KOPT-K1 (cell line): Measurements from ENCODE around the gene PRKRA.
"Not testable (repeated sequence)": the region's sequence is repeated elsewhere in the genome, so short reads cannot be mapped to it uniquely, and the experiment has no call there.

Source experiments
- H3K27ac ChIP-seq: fragments of 200-600 bp; sonication (generic); 2 replicates; pipeline ENCODE4 v1.5.1; 2016; ENCODE audit warnings: antibody characterized with exemption, mild to moderate bottlenecking, low read depth, low read length; ENCODE audit not compliant: poor library complexity, severe bottlenecking
- H3K36me3 ChIP-seq: fragments of 200-600 bp; sonication (generic); 2 replicates; pipeline ENCODE4 v1.5.1; 2017; ENCODE audit warnings: antibody characterized with exemption, mild to moderate bottlenecking, low read length, moderate library complexity; ENCODE audit not compliant: insufficient read depth
- H3K9me3 ChIP-seq: fragments of 200-600 bp; sonication (generic); 2 replicates; pipeline ENCODE4 v1.5.1; 2017; ENCODE audit warnings: antibody characterized with exemption, low read length, mild to moderate bottlenecking; ENCODE audit not compliant: insufficient read depth, poor library complexity, severe bottlenecking

The PRKRA gene

DNA sequence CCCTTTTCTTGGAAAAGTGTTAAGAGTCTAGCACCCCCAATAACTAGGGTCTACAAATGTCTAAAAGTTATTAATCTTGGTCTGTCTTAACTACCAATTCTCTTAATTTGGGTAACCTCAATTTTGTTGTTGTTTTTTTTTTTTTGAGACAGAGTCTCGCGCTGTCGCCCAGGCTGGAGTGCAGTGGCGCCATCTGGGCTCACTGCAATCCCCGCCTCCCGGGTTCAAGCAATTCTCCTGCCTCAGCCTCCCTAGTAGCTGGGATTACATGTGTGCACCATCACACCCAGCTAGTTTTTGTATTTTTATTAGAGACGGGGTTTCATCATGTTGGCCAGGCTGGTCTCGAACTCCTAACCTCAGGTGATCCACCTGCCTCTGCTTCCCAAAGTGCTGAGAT is 38.5 kb downstream of the PRKRA start:
- not testable (repeated sequence) for H3K9me3 ChIP-seq, H3K36me3 ChIP-seq, H3K27ac ChIP-seq

- Histone ChIP-seq H3K27ac (no peak overlapping the region), H3K36me3 (no peaks in the 10 kb centered on the region), H3K9me3 (no peaks in the 10 kb centered on the region)
Measured at GRCh38 chr2:178412047-178412446, 38.9 kb downstream of the PRKRA start.

DNA sequence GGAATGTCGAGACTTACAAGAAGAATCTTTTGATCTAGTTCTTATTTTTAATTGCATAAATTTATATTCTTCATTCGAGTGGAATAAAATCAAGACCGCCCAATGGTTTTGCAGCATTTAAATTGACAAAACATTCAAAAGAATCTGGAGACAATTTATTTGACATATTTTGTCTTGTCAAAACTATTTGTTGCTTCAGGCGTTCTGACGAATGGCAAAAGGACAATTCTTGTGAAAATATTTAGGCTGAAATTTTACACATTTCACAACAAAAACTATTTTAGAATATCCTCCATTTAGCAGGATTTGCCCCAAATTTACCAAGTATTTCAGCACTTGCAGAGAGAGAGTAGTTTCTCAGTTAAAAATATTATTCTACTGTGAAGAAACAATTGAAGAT is 41.7 kb downstream of the PRKRA start:
- Histone ChIP-seq H3K36me3 (no peaks in the 10 kb centered on the region), H3K9me3 (no peaks in the 10 kb centered on the region), H3K27ac (no peak overlapping the region)

- Histone ChIP-seq H3K36me3 (no peaks in the 10 kb centered on the region), H3K9me3 (no peaks in the 10 kb centered on the region), H3K27ac (no peak overlapping the region)
Measured at GRCh38 chr2:178404368-178404767, 46.6 kb downstream of the PRKRA start.

- Histone ChIP-seq H3K27ac (no peak overlapping the region), H3K9me3 (no peaks in the 10 kb centered on the region), H3K36me3 (no peaks in the 10 kb centered on the region)
Measured at GRCh38 chr2:178403671-178404306, 47.2 kb downstream of the PRKRA start.

DNA sequence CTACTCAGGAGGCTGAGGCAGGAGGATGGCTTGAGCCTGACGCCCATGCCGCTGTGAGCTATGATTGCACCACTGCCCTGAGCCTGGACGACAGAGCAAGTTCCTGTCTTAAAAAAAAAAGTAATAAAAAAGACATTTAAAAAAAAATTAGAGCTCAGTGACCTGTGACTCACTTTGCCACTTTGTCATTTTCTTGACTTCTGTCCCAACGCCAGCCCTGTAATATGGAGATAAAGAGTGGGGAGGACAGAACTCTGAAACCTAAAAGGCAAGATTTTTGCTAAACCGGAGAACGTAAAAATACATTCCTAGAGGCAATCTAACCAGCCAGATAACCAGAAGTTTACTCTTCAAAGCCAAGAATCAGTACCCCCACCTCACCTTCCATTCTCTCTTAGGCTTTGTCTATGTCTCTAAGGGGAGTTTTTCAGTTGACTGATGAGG is 49.0 kb downstream of the PRKRA start:
- Histone ChIP-seq H3K36me3 (no peaks in the 10 kb centered on the region), H3K27ac (no peak overlapping the region), H3K9me3 (no peaks in the 10 kb centered on the region)

- Histone ChIP-seq H3K36me3 (no peaks in the 10 kb centered on the region), H3K27ac (no peak overlapping the region), H3K9me3 (no peaks in the 10 kb centered on the region)
Measured at GRCh38 chr2:178397002-178397605, 53.9 kb downstream of the PRKRA start.

GRCh38 chr2:178395941-178396570 is 54.9 kb downstream of the PRKRA start:
- Histone ChIP-seq H3K9me3 (no peaks in the 10 kb centered on the region), H3K27ac (no peak overlapping the region), H3K36me3 (no peaks in the 10 kb centered on the region)

- Histone ChIP-seq H3K9me3 (no peaks in the 10 kb centered on the region), H3K27ac (no peak overlapping the region), H3K36me3 (no peaks in the 10 kb centered on the region)
Measured at GRCh38 chr2:178395295-178395694, 55.7 kb downstream of the PRKRA start.

- Histone ChIP-seq H3K27ac (no peak overlapping the region), H3K36me3 (no peaks in the 10 kb centered on the region), H3K9me3 (no peaks in the 10 kb centered on the region)
Measured at GRCh38 chr2:178394859-178395258, 56.1 kb downstream of the PRKRA start.

DNA sequence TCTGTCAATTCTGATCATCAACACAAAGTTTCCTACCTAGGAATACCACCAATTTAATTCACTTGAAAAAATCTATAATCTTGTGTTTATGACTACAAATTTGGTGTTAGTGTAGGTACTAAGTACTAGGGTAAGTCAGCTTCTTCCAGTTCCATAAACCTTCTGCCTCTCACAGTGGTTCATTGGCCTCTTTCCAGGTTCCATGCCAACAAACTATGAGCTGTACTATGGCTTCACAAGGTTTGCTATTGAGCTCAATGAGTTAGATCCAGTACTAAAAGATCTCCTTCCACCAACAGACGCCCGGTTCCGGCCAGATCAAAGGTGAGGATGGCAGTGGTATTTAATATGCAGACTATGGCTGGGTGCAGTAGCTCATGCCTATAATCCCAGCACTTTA is 58.8 kb downstream of the PRKRA start:
- no peak overlapping the region for H3K27ac ChIP-seq
- H3K36me3 ChIP-seq: no peaks in the 10 kb centered on the region
- H3K9me3 ChIP-seq: no peaks in the 10 kb centered on the region

GRCh38 chr2:178391701-178392100 is 59.3 kb downstream of the PRKRA start:
- Histone ChIP-seq H3K9me3 (no peaks in the 10 kb centered on the region), H3K27ac (no peak overlapping the region), H3K36me3 (no peaks in the 10 kb centered on the region)

GRCh38 chr2:178388287-178388686 is 62.7 kb downstream of the PRKRA start:
- no peaks in the 10 kb centered on the region for H3K9me3 ChIP-seq
- no peaks in the 10 kb centered on the region for H3K36me3 ChIP-seq
- no peak overlapping the region for H3K27ac ChIP-seq

- Histone ChIP-seq H3K9me3 (no peaks in the 10 kb centered on the region), H3K36me3 (no peaks in the 10 kb centered on the region), H3K27ac (no peak overlapping the region)
Measured at GRCh38 chr2:178386986-178387597, 63.9 kb downstream of the PRKRA start.

- no peak overlapping the region for H3K27ac ChIP-seq
- H3K9me3 ChIP-seq: no peaks in the 10 kb centered on the region
- H3K36me3 ChIP-seq: no peaks in the 10 kb centered on the region
Measured at GRCh38 chr2:178385595-178386148, 65.3 kb downstream of the PRKRA start.
